Trophoblast cell (in vitro differentiated cells and primary cell): Measurements from ENCODE around the gene TRAF2.
A peak's percentile ranks its signal among the peaks of the same experiment; 100 is the strongest.

ENCODE experiments used
- DNase-seq, 2 donors: peaks; one replicate each; pipeline ENCODE4 v3.0.0-alpha.2; 2016
- H2AFZ ChIP-seq: 2 replicates; pipeline ENCODE4 v1.6.1; 2013; ENCODE audit warnings: low read length, moderate library complexity, mild to moderate bottlenecking; ENCODE audit not compliant: insufficient read depth, poor library complexity
- H2AK5ac ChIP-seq: 2 replicates; pipeline ENCODE4 v1.6.1; 2013; ENCODE audit warnings: mild to moderate bottlenecking, low read length
- H2BK120ac ChIP-seq: 2 replicates; pipeline ENCODE4 v1.6.1; 2013; ENCODE audit warnings: low read length, mild to moderate bottlenecking, moderate library complexity; ENCODE audit not compliant: insufficient read depth, poor library complexity
- H2BK12ac ChIP-seq: 2 replicates; pipeline ENCODE4 v1.6.1; 2013; ENCODE audit warnings: mild to moderate bottlenecking, low read length, moderate library complexity
- H2BK5ac ChIP-seq: 2 replicates; pipeline ENCODE4 v1.6.1; 2013; ENCODE audit warnings: low read length, low read depth, moderate library complexity, mild to moderate bottlenecking; ENCODE audit not compliant: poor library complexity
- H3K14ac ChIP-seq: 2 replicates; pipeline ENCODE4 v1.6.1; 2013; ENCODE audit warnings: mild to moderate bottlenecking, low read length
- H3K18ac ChIP-seq: 2 replicates; pipeline ENCODE4 v1.6.1; 2013; ENCODE audit warnings: mild to moderate bottlenecking, low read length
- H3K23ac ChIP-seq: 2 replicates; pipeline ENCODE4 v1.6.1; 2013; ENCODE audit warnings: low read length
- H3K27ac ChIP-seq: 2 replicates; pipeline ENCODE4 v1.5.1; 2013; ENCODE audit warnings: low read depth, mild to moderate bottlenecking, inconsistent platforms, low read length, moderate library complexity
- H3K27me3 ChIP-seq: 2 replicates; pipeline ENCODE4 v1.6.1; 2013; ENCODE audit warnings: inconsistent platforms, mild to moderate bottlenecking, low read length, moderate library complexity; ENCODE audit not compliant: insufficient read depth
- H3K36me3 ChIP-seq, 2 experiments: 1 replicate in 1 of 2; 2 replicates in 1 of 2; pipeline ENCODE4 v1.6.1; 2013; ENCODE audit warnings: low read length in 2 of 2, mild to moderate bottlenecking in 2 of 2, moderate library complexity in 1 of 2; ENCODE audit not compliant: insufficient read depth in 2 of 2, control insufficient read depth in 1 of 2
- H3K4ac ChIP-seq: 2 replicates; pipeline ENCODE4 v1.6.1; 2013; ENCODE audit warnings: low read depth, mild to moderate bottlenecking, low read length, moderate library complexity
- H3K4me1 ChIP-seq, 2 experiments: 1 replicate in 1 of 2; 2 replicates in 1 of 2; pipeline ENCODE4 v1.6.1; 2013; ENCODE audit warnings: low read length in 2 of 2, mild to moderate bottlenecking in 2 of 2, moderate library complexity in 1 of 2; ENCODE audit not compliant: insufficient read depth in 2 of 2, control insufficient read depth in 1 of 2
- H3K4me2 ChIP-seq: 2 replicates; pipeline ENCODE4 v1.6.1; 2013; ENCODE audit warnings: inconsistent platforms, mild to moderate bottlenecking, low read length, moderate library complexity
- H3K4me3 ChIP-seq: 2 replicates; pipeline ENCODE4 v1.5.1; 2013; ENCODE audit warnings: mild to moderate bottlenecking, low read depth, low read length, inconsistent platforms
- H3K79me1 ChIP-seq: one replicate; pipeline ENCODE4 v1.6.1; 2013; ENCODE audit warnings: low read length
- H3K79me2 ChIP-seq: 2 replicates; pipeline ENCODE4 v1.6.1; 2013; ENCODE audit warnings: low read length, mild to moderate bottlenecking; ENCODE audit not compliant: control insufficient read depth, insufficient read depth, poor library complexity
- H3K9ac ChIP-seq: 2 replicates; pipeline ENCODE4 v1.6.1; 2013; ENCODE audit warnings: mild to moderate bottlenecking, low read length
- H3K9me3 ChIP-seq: 2 replicates; pipeline ENCODE4 v1.6.1; 2013; ENCODE audit warnings: low read depth, mild to moderate bottlenecking, control low read depth, inconsistent platforms, low read length; ENCODE audit not compliant: insufficient read depth
- H4K12ac ChIP-seq: 2 replicates; pipeline ENCODE4 v1.6.1; 2013; ENCODE audit warnings: low read depth, mild to moderate bottlenecking, low read length, moderate library complexity
- H4K8ac ChIP-seq: 2 replicates; pipeline ENCODE4 v1.6.1; 2013; ENCODE audit warnings: low read depth, mild to moderate bottlenecking, low read length, moderate library complexity
- H4K91ac ChIP-seq: one replicate; pipeline ENCODE4 v1.6.1; 2013; ENCODE audit warnings: low read depth, mild to moderate bottlenecking, low read length, moderate library complexity
- WGBS: extraction: QIAGEN DNeasy Blood & Tissue Kit; methylation state at CpG from one replicate; pipeline ENCODE4 v1.1.7; 2013; ENCODE audit warnings: missing lambda C conversion rate; ENCODE audit not compliant: insufficient read length, insufficient coverage; ENCODE audit errors: extremely low coverage; 5-methylcytosine and 5-hydroxymethylcytosine counted together

Gene TRAF2

GRCh38 chr9:136965771-136966484 lies 79.6 kb downstream of the TRAF2 start:
- Histone ChIP-seq H2AFZ (no peak overlapping the region), H3K4me3 (no peak overlapping the region), H3K9ac (no peak overlapping the region), H4K12ac (no peak overlapping the region), H3K9me3 (peaks cover 2% of the 10 kb centered on the region), H3K36me3 (no peaks in the 10 kb centered on the region), H3K4me2 (no peak overlapping the region), H3K4me1 (peaks cover 0 to 3% of the 10 kb centered on the region in 2 experiments), H3K27ac (no peak overlapping the region), H4K91ac (no peak overlapping the region), H3K27me3 (no peaks in the 10 kb centered on the region), H3K14ac (no peak overlapping the region), H3K79me2 (no peaks in the 10 kb centered on the region), H2BK120ac (no peak overlapping the region), H2BK5ac (no peak overlapping the region), H3K4ac (no peak overlapping the region), H3K79me1 (peaks cover 11% of the 10 kb centered on the region), H2BK12ac (no peak overlapping the region), H2AK5ac (no peak overlapping the region), H4K8ac (no peak overlapping the region), H3K23ac (no peak overlapping the region), H3K18ac (no peak overlapping the region)
- no CpG with 5 or more reads among the region's 23 CpGs for WGBS
- DNase-seq = no peak

DNA sequence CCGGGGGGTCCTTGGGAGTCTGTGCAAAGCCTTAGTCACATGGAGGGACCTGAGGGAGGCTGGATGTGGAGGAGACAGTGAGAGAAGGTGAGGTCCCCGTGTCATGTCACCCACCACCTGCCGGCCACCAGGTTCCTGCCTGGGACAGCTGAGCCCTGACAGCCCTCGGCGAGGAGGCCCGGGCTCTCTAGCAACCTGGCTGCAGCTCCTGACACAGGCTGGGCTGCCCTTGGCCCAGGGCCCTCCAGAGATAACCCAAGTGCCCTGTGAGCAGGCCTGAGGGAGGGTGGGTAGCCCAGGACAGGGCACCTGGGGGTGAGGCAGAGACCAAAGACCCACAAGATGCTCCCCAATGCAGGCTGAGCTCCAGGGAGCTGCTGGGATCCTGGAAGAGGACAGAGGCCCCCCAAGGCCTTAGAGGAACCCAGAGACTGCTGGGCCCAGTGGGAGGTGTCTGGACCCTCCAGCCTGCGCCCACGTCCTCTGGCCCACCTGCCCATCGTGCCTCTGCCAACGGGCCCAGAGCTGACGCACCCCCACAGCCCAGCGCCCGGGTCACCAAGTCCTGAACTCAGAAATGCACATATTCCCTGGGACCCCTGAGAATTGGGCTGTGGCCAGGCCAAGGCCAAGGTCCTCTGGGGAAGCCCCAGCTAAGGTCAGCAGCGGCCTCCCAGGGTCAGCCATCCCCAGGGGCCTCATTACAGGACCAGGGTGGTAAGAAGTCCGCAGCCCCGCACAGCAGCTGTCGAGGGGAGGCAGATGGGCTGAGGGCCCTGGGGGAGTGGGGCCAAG lies 82.2 kb downstream of the TRAF2 start:
- peaks cover 0 to 3% of the 10 kb centered on the region in 2 experiments for H3K4me1 ChIP-seq
- no peak for DNase-seq
- no peak overlapping the region for H2AK5ac ChIP-seq
- H3K4ac ChIP-seq = no peak overlapping the region
- H3K23ac ChIP-seq = no peak overlapping the region
- no peak overlapping the region for H3K4me2 ChIP-seq
- no peak overlapping the region for H3K9ac ChIP-seq
- no peaks in the 10 kb centered on the region for H3K9me3 ChIP-seq
- H3K79me1 ChIP-seq = peaks cover 13% of the 10 kb centered on the region
- peak overlapping the region; percentile 30 for H2BK120ac ChIP-seq
- H3K4me3 ChIP-seq = no peak overlapping the region
- H2BK12ac ChIP-seq = no peak overlapping the region
- no peak overlapping the region for H3K18ac ChIP-seq
- H2BK5ac ChIP-seq = no peak overlapping the region
- no peaks in the 10 kb centered on the region for H3K27me3 ChIP-seq
- WGBS = no CpG with 5 or more reads among the region's 17 CpGs
- no peak overlapping the region for H3K27ac ChIP-seq
- H3K79me2 ChIP-seq = no peaks in the 10 kb centered on the region
- peak overlapping the region; percentile 26 for H4K91ac ChIP-seq
- H3K36me3 ChIP-seq = no peaks in the 10 kb centered on the region
- H4K12ac ChIP-seq = no peak overlapping the region
- H3K14ac ChIP-seq = no peak overlapping the region
- H2AFZ ChIP-seq = no peak overlapping the region
- H4K8ac ChIP-seq = no peak overlapping the region

- Histone ChIP-seq H3K4me3 (no peak overlapping the region), H2AFZ (no peak overlapping the region), H3K27me3 (no peaks in the 10 kb centered on the region), H3K23ac (no peak overlapping the region), H3K9me3 (no peaks in the 10 kb centered on the region), H2AK5ac (no peak overlapping the region), H3K18ac (no peak overlapping the region), H3K79me2 (no peaks in the 10 kb centered on the region), H4K8ac (peak overlapping the region; percentile 31), H3K4ac (no peak overlapping the region), H2BK12ac (no peak overlapping the region), H3K4me2 (no peak overlapping the region), H3K79me1 (peaks cover 9% of the 10 kb centered on the region), H3K14ac (no peak overlapping the region), H3K27ac (no peak overlapping the region), H2BK5ac (no peak overlapping the region), H4K12ac (no peak overlapping the region), H2BK120ac (peak overlapping the region; percentile 30), H3K4me1 (no peaks in the 10 kb centered on the region), H3K36me3 (no peaks in the 10 kb centered on the region), H3K9ac (no peak overlapping the region), H4K91ac (peak overlapping the region; percentile 55)
- no peak for DNase-seq
- no CpG with 5 or more reads among the region's 17 CpGs for WGBS
Observed at GRCh38 chr9:136969150-136969549, 82.8 kb downstream of the TRAF2 start.

GRCh38 chr9:136969774-136970173 lies 83.5 kb downstream of the TRAF2 start:
- Histone ChIP-seq H2AFZ (no peak overlapping the region), H4K12ac (no peak overlapping the region), H2BK12ac (no peak overlapping the region), H2BK120ac (peak overlapping the region; percentile 20), H3K4me2 (no peak overlapping the region), H3K79me2 (no peaks in the 10 kb centered on the region), H3K9me3 (no peaks in the 10 kb centered on the region), H3K27me3 (no peaks in the 10 kb centered on the region), H3K23ac (no peak overlapping the region), H3K4ac (no peak overlapping the region), H3K18ac (no peak overlapping the region), H3K36me3 (no peaks in the 10 kb centered on the region), H2AK5ac (no peak overlapping the region), H4K91ac (peak overlapping the region; percentile 74), H3K27ac (no peak overlapping the region), H3K9ac (no peak overlapping the region), H3K79me1 (peaks cover 9% of the 10 kb centered on the region), H2BK5ac (no peak overlapping the region), H3K14ac (no peak overlapping the region), H3K4me3 (no peak overlapping the region), H3K4me1 (no peaks in the 10 kb centered on the region), H4K8ac (peak overlapping the region; percentile 29)
- no CpG with 5 or more reads among the region's 5 CpGs for WGBS
- DNase-seq = no peak
